K562 (cell line): ENCODE data around the gene APOBEC3C. TPM values are rescaled to one million over a fixed set of nuclear protein-coding genes. Genes with fewer than 3 reads are reported as not detected.

Source experiments
- ARID3B ChIP-seq: fragments of 250-450 bp; sonication (Bioruptor Pico); IDR thresholded peaks from 2 replicates; pipeline ENCODE4 v1.4.0; 2020; ENCODE audit warnings: borderline replicate concordance
- ARNT ChIP-seq, 2 experiments: fragments of 450-650 bp; IDR thresholded peaks; 2 replicates each; pipeline ENCODE4 v1.6.1; 2016; ENCODE audit warnings: mild to moderate bottlenecking in 1 of 2
- ATF2 ChIP-seq: sonication (generic); formaldehyde crosslinking; IDR thresholded peaks from 2 replicates; pipeline ENCODE4 v1.8.1; 2022; ENCODE audit warnings: missing genetic modification reagents
- ATF6 ChIP-seq: sonication (generic); formaldehyde crosslinking; IDR thresholded peaks from 2 replicates; pipeline ENCODE4 v1.4.0; 2020; ENCODE audit warnings: mild to moderate bottlenecking, missing genetic modification reagents
- CBX3 ChIP-seq, 2 experiments: IDR thresholded peaks; 1 replicate in 1 of 2; 2 replicates in 1 of 2; pipeline ENCODE4 v1.6.1; 2012; ENCODE audit warnings: inconsistent platforms in 2 of 2, low read length in 2 of 2, borderline replicate concordance in 1 of 2, control low read depth in 1 of 2
- CREBBP ChIP-seq: IDR thresholded peaks from one replicate; pipeline ENCODE4 v1.6.1; 2012; ENCODE audit warnings: low read depth, mild to moderate bottlenecking, control low read depth, inconsistent platforms, low read length
- DEAF1 ChIP-seq: fragments of 450-650 bp; formaldehyde crosslinking; IDR thresholded peaks from 2 replicates; pipeline ENCODE4 v1.4.0; 2020; ENCODE audit warnings: mild to moderate bottlenecking, moderate library complexity
- JUNB ChIP-seq: fragments of 450-650 bp; formaldehyde crosslinking; conservative IDR thresholded peaks from 2 replicates; pipeline ENCODE4 v1.4.0; 2020; ENCODE audit warnings: mild to moderate bottlenecking
- MCM2 ChIP-seq: fragments of 450-650 bp; IDR thresholded peaks from 2 replicates; pipeline ENCODE4 v1.6.1; 2017; ENCODE audit warnings: low read depth, mild to moderate bottlenecking
- MTF1 ChIP-seq: fragments of 250-450 bp; sonication (Bioruptor Pico); IDR thresholded peaks from 2 replicates; pipeline ENCODE4 v1.9.0; 2021; ENCODE audit warnings: moderate library complexity, mild to moderate bottlenecking, inconsistent platforms, borderline replicate concordance
- PRMT5 ChIP-seq: sonication (generic); formaldehyde crosslinking; IDR thresholded peaks from 2 replicates; pipeline ENCODE4 v1.5.0; 2020; ENCODE audit warnings: missing genetic modification reagents
- RAD21 ChIP-seq, 2 experiments: fragments of 250-450 bp in 1 of 2; fragments of 450-650 bp in 1 of 2; sonication (Bioruptor Pico) in 1 of 2; formaldehyde crosslinking in 1 of 2; IDR thresholded peaks in 1 of 2; conservative IDR thresholded peaks in 1 of 2; 2 replicates each; pipeline versions ENCODE4 v1.4.0 to v1.8.0; 2020 to 2022; ENCODE audit warnings: mild to moderate bottlenecking in 2 of 2, moderate library complexity in 1 of 2
- RBBP5 ChIP-seq: fragments of 200-600 bp; sonication (generic); IDR thresholded peaks from 2 replicates; pipeline ENCODE4 v1.6.1; 2012; ENCODE audit warnings: borderline replicate concordance, mild to moderate bottlenecking, low read length, control low read depth, inconsistent platforms; ENCODE audit not compliant: insufficient read depth, poor library complexity, severe bottlenecking
- SMAD3 ChIP-seq: fragments of 450-650 bp; formaldehyde crosslinking; conservative IDR thresholded peaks from 2 replicates; pipeline ENCODE4 v1.4.0; 2020; ENCODE audit warnings: mild to moderate bottlenecking
- SUPT5H ChIP-seq: fragments of 450-650 bp; IDR thresholded peaks from 2 replicates; pipeline ENCODE4 v1.6.1; 2016
- ZNF184 ChIP-seq: sonication (generic); formaldehyde crosslinking; IDR thresholded peaks from 2 replicates; pipeline ENCODE4 v1.5.0; 2020; ENCODE audit warnings: missing genetic modification reagents
- ZNF224 ChIP-seq: sonication (generic); formaldehyde crosslinking; IDR thresholded peaks from 2 replicates; pipeline ENCODE4 v1.8.0; 2022; ENCODE audit warnings: mild to moderate bottlenecking, missing genetic modification reagents
- ZNF639 ChIP-seq, 2 experiments: fragments of 200-800 bp in 1 of 2; sonication (Bioruptor generic) in 1 of 2; sonication (generic) in 1 of 2; formaldehyde crosslinking in 1 of 2; IDR thresholded peaks in 1 of 2; conservative IDR thresholded peaks in 1 of 2; 2 replicates each; pipeline versions ENCODE4 v1.5.0 to v1.6.1; 2016 to 2020; ENCODE audit warnings: missing compliant biosample characterization in 1 of 2, missing genetic modification characterization in 1 of 2, missing genetic modification reagents in 1 of 2
- polyA plus RNA-seq, 8 experiments: library from polyadenylated mRNA; depleted of rRNA in 4 of 8; stranded (reverse) in 5 of 8; unstranded in 3 of 8; fragments of >200 nt; fragmentation: Nextera tagmentation in 2 of 8; fragmentation: Illumina TruSeq in 1 of 8; extraction: Ambion mirVana in 2 of 8; extraction: Trizol in 1 of 8; gene quantifications; 2 replicates each; pipeline versions ENCODE4 v1.2.1 to v1.2.3, GENCODE V29; 2011 to 2014; ENCODE audit warnings: inconsistent platforms in 1 of 8, missing spikeins in 1 of 8
- total RNA-seq, 7 experiments: library from RNA; depleted of rRNA in 6 of 7; stranded (reverse); fragments of >200 nt in 6 of 7; fragmentation: Illumina TruSeq in 2 of 7; extraction: Trizol in 2 of 7; gene quantifications; 2 replicates each; pipeline versions ENCODE4 v1.2.1 to v1.2.3, GENCODE V29; 2011 to 2021; ENCODE audit warnings: low replicate concordance in 1 of 7

The APOBEC3C gene
- total and polyA plus RNA-seq, 9 of the 15 experiments (the other 6 are each of a cell fraction or from before 2014, with no cell fraction given) = 12.4 to 285 (median 55.5) TPM

GRCh38 chr22:39012533-39013511 lies 1.2 kb upstream of the APOBEC3C start (continued):
- TF ChIP-seq RAD21 (CRISPR knock-in tag; conservative IDR thresholded peaks at IDR 0.05 in 1 of 2, IDR thresholded peaks at IDR 0.05 in 1 of 2) (peak; percentile 63 to 84), ARNT (IDR thresholded peaks at IDR 0.05) (no peak), ZNF184 (CRISPR knock-in tag) (no peak), ATF6 (no peak), ATF2 (CRISPR knock-in tag) (no peak), MTF1 (CRISPR knock-in tag) (no peak), CBX3 (IDR thresholded peaks at IDR 0.05; ENCODE audit: borderline replicate concordance in 1 of 2, low read length in 2 of 2) (no peak), CREBBP (no peak), DEAF1 (CRISPR knock-in tag) (peak; percentile 45; the same call in 1 of the 2 replicates), ZNF224 (no peak), SMAD3 (CRISPR knock-in tag) (no peak), MCM2 (no peak), SUPT5H (no peak), JUNB (no peak), ARID3B (no peak), ZNF639 (CRISPR knock-in tag; conservative IDR thresholded peaks at IDR 0.05 in 1 of 2, IDR thresholded peaks at IDR 0.05 in 1 of 2) (no peak), RBBP5 (no peak), PRMT5 (CRISPR knock-in tag) (no peak)
